ENCODE data around the gene PELI2.

PELI2 gene

GRCh38 chr14:56208520-56208919, 90.3 kb downstream of the PELI2 start:
- DNase-seq: no peak

DNA sequence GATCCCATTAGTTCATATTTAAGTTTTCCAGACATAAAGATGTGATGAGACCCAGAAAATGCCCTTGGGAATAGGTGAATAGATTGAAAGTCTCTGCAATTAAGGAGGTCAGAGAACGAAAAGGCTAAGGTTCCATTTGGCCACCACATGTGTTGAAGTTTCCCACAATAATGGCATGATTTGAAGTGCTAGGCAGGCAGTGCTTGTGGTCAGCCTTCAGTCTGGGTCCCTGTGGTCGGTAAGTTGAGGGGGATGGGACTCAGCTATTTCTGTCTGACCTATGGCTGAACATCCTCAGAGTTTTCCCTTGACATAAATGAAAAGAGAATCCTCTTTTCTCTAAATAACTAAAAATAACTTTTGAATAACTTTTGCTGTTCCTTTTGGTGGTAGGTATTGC, 92.4 kb downstream of the PELI2 start:
- no peak for DNase-seq

GRCh38 chr14:56211084-56211483, 92.9 kb downstream of the PELI2 start:
- DNase-seq: no peak

DNA sequence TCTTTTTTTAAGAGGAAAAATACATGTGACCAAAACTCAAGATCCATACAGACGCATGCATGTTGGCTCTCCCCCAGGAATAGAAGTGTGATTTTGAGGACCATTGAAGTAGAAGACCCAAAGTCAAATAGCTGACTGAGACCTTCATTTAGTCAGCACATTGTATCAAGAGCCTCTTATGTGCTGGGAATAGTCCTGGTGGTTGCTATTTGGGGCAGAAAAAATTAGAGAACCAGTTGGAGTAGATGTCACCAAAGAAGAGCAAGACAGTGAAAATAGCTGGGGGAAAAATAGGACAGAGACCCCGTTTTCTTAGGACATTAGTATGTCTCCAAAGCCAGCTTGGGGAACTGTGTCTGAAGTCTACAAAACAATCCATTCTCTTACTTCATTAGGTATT, 93.6 kb downstream of the PELI2 start:
- no peak for DNase-seq

DNA sequence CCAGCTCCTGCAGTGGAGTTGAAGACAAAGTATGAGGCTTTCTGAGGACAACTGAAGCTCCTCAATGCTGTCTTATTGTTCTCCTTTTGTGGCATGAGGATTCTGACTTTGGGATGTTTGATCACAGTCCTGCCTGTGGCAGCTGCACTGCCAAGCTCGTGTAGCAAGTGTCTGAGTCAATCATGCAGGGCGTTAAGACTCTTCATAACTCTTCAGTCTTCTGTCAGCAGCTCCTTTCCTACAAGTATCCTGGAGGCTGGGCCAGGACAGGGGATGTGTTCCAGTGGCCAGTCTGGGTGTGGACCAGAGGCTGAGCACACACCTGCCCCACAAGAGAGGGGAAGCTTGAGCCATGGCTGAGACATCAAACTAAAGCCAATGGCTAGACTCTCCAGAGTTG, 94.3 kb downstream of the PELI2 start:
- DNase-seq: no peak

GRCh38 chr14:56213306-56213705, 95.1 kb downstream of the PELI2 start:
- DNase-seq: no peak

- DNase-seq: no peak
These were observed 97.0 kb downstream of the PELI2 start for GRCh38 chr14:56215180-56215579.

- peak; percentile 33 for DNase-seq
These were observed 98.6 kb downstream of the PELI2 start for GRCh38 chr14:56216626-56217379.

GRCh38 chr14:56217380-56218045, 99.3 kb downstream of the PELI2 start:
- peak; percentile 34 for DNase-seq

DNA sequence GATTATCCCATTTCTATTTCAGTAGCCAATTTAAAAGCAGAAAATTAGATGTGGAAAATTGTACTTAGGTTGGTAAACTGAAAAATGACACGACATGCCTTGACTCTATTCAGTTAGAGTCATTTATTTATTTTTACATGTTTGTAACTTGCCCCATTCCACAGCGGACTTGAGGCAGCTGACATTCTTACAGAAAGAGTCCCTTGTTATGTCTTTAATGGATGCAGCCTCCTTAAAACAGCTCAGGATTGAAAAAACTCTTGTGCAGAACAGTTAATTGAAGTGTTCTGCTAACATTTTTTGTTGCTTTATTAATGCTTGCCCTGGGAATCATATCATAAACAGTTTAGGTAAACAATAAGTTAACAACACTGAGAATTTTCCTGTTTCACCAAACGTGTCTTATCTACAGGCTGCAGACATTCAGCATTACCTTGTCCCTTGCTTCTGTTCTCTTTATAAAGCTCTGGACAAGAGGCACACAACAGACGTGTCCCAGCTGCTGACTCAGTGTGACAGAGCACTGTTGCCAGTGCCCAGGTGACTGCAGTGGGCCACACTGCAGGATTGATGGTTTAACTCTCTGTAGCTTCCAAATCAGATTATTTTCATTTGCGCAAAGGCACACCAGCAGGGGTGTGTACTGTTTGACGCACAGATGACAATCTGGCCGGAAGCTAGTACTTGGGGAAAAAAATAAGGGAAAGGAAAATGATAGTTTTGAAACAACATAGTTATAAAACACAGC, 101.6 kb downstream of the PELI2 start:
- DNase-seq: peak; percentile 65

- no peak for DNase-seq
These were observed 103.3 kb downstream of the PELI2 start for GRCh38 chr14:56221382-56222128.

DNA sequence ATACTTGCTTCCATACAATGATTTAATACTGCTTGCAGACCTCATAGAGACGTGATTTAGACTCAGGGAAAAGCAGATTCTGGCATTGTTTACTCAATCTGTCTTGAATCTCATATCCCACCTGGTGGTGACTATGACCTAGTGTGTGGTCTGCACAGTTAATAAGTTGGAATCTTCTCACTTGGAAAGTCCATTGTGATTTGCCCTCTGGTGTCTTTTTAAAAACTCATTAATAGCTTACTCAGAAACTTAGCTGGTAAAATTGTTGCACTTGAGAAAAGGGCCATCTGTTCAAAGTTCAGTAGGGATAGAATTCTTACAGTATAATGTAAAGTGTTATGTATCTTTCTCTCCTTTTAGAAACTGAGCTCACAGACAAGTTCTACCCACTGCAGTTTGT, 106.0 kb downstream of the PELI2 start:
- DNase-seq: no peak

DNA sequence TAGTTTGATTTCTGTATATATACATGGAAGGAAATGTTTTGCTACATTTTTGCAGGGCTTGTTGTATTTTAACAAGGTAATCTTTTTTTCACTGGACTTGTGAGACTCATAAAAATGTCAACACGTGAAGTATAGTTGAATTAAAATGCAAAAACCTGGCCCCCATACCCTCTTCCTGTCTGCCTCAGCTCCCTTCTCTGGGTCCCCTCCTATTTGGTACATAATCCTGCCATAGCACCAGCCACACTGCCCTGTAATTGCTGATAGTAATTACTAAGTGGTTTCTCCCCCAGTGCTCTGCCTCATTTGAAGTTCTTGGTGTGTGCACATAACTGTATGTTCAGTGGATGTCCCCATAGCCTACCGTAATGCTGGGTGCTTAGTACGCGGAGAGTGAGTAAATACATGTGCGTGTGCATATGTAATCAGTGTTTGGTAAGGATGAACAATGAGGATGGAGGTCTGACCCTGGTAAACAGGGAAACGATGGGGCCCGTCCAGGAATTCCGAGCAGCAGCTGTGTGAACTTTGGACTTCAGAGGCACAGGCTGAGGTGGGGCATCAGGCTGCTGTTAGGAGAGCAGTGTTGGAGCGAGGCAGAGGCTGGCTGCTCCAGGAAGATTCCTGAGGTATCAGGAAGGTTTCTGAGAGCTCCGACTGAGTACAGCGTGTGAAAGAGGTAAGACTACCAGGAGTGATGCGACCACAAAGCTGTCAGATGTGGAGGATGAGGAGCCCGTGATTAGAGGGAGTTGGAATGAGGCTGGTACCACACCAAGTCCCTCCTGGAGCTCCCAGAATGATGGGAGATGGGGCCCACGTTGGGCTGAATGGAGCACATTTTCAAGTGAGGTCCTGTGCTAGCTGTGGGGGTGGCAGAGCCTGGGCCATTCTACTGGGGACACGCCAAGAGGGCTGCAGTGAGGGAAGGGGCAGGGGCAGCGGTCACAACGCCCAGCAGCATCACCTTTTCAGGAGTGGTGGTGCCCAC, 106.8 kb downstream of the PELI2 start:
- peak; percentile 42 for DNase-seq

- DNase-seq: no peak
These were observed 117.2 kb downstream of the PELI2 start for GRCh38 chr14:56235388-56235787.

GRCh38 chr14:56237398-56237797, 119.2 kb downstream of the PELI2 start:
- DNase-seq: no peak

GRCh38 chr14:56241461-56241860, 123.2 kb downstream of the PELI2 start:
- no peak for DNase-seq

- no peak for DNase-seq
These were observed 124.9 kb downstream of the PELI2 start for GRCh38 chr14:56243110-56243509.

- no peak for DNase-seq
These were observed 126.1 kb downstream of the PELI2 start for GRCh38 chr14:56244138-56244789.

GRCh38 chr14:56247495-56248200, 129.4 kb downstream of the PELI2 start:
- DNase-seq: no peak

- DNase-seq: no peak
These were observed 130.2 kb downstream of the PELI2 start for GRCh38 chr14:56248442-56248841.

GRCh38 chr14:56261046-56261445, 142.8 kb downstream of the PELI2 start:
- DNase-seq: no peak
